ENCODE data around the gene CCND1. TPM values are rescaled to one million over a fixed set of nuclear protein-coding genes. Genes with fewer than 3 reads are reported as not detected.

CCND1 gene
- total and polyA plus RNA-seq, 9 of the 15 experiments (the other 6 are each of a cell fraction or from before 2014, with no cell fraction given): 0.04 to 23.3 (median 3.8) TPM

DNA sequence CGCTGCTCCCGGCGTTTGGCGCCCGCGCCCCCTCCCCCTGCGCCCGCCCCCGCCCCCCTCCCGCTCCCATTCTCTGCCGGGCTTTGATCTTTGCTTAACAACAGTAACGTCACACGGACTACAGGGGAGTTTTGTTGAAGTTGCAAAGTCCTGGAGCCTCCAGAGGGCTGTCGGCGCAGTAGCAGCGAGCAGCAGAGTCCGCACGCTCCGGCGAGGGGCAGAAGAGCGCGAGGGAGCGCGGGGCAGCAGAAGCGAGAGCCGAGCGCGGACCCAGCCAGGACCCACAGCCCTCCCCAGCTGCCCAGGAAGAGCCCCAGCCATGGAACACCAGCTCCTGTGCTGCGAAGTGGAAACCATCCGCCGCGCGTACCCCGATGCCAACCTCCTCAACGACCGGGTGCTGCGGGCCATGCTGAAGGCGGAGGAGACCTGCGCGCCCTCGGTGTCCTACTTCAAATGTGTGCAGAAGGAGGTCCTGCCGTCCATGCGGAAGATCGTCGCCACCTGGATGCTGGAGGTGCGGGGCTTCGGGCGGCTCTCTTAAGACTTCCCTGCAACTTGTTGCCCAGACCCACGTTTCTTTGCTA, at the start of gene CCND1 (continued):
- TF ChIP-seq PATZ1 (CRISPR knock-in tag; IDR thresholded peaks at IDR 0.05; ENCODE audit: borderline replicate concordance) (no peak), ATF1 (CRISPR knock-in tag; IDR thresholded peaks at IDR 0.05) (no peak), ATF1 (tag; IDR thresholded peaks at IDR 0.05) (no peak), ZNF57 (CRISPR knock-in tag; IDR thresholded peaks at IDR 0.05) (no peak), TBP (optimal IDR thresholded peaks at IDR 0.05; ENCODE audit: low read depth, low read length) (peak; percentile 65), SRSF1 (IDR thresholded peaks at IDR 0.05; ENCODE audit: low read depth, low read length) (no peak), MGA (IDR thresholded peaks at IDR 0.05) (peak; percentile 52), ZMIZ1 (IDR thresholded peaks at IDR 0.05; ENCODE audit: low read depth in 2 of 2, low read length in 2 of 2) (no peak)
